GM12801 (cell line): ENCODE data around the gene WT1.

Experiments
- TF ChIP-seq, protein P1 (sequence below): IDR thresholded peaks from one replicate; pipeline ENCODE4 v1.5.1; 2011; ENCODE audit warnings: control low read depth; ENCODE audit not compliant: insufficient read length; ENCODE audit errors: extremely low read depth

Gene WT1

DNA sequence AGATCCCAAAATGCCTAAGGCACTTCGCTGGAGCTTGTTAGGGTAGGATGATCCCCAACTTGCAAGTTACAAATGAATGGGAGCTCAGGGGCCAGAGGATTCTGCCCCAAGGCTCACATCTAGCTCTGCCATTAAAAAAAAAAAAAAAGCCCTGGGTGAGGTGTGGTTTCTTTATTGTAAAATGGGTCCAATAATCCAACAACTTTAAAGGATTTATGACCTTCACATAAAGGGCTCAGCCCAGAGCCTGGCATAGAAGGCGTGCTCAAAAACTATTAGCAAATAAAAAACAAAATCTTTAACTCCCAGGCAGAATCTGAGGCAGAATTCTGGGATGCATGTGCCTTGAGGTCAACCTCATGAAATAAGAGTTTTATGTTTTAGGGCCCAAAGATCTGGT, 42.5 kb downstream of the WT1 start:
- TF ChIP-seq, protein P1, sequence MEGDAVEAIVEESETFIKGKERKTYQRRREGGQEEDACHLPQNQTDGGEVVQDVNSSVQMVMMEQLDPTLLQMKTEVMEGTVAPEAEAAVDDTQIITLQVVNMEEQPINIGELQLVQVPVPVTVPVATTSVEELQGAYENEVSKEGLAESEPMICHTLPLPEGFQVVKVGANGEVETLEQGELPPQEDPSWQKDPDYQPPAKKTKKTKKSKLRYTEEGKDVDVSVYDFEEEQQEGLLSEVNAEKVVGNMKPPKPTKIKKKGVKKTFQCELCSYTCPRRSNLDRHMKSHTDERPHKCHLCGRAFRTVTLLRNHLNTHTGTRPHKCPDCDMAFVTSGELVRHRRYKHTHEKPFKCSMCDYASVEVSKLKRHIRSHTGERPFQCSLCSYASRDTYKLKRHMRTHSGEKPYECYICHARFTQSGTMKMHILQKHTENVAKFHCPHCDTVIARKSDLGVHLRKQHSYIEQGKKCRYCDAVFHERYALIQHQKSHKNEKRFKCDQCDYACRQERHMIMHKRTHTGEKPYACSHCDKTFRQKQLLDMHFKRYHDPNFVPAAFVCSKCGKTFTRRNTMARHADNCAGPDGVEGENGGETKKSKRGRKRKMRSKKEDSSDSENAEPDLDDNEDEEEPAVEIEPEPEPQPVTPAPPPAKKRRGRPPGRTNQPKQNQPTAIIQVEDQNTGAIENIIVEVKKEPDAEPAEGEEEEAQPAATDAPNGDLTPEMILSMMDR = no peak

DNA sequence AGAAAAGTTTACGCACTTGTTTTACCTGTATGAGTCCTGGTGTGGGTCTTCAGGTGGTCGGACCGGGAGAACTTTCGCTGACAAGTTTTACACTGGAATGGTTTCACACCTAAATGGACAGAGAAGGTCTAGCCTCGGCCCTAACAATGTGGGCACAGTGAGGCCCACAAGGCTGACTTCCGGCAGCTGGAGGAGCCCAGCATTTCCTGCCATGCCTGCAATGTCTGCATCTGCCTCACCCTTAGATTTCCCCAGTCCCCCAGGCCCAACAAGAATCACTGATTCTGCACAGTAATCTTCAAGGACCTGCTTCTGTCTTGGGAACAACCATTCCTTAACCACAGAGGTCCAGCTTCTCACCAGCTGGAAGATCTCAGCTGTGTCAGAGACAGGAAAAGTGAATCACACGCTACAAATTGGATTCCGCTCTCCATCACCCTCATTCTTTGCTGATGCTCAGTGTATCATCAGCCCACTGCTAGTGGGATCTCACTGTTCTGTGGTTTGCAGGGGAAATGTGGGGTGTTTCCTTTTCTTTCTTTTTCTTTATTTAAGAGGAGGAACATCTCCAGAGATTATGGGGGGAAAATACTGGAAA, 43.3 kb downstream of the WT1 start:
- TF ChIP-seq, protein P1 = no peak

DNA sequence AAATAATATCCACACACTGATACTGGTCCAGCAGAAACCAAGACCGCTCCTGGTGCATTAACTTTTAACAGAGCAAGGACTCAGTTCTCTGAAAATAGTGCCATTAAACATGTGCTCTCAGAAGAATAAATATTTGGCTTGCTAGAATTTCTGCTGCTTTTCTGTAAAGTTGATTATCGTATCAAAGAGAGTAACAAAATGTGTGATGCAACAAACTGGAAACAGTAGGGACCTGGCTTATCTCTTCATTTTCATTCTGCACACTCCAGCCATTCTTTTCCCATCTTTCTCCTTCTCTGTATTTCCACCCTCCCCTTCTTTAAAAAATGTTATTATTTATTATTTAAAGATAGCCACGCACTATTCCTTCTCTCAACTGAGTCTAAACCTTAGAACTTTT, 43.9 kb downstream of the WT1 start:
- TF ChIP-seq, protein P1 = no peak

DNA sequence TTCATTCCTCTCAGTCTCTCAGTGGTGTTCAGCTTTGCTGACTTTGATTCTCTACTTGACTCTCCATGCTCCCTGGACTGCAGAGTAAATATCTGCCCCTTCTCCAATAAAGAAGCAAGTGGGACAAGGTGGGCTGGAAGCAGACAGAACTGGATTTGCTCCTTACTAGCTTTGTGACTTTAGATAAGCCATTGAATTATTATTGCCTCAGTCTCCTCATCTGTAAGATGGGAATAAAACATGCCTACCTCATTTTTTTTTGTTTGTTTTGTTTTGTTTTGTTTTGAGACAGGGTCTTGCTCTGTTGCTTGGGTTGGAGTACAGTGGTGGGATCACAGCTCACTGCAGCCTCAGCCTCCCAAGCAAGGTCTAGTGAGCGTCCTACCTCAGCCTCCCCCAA, 44.6 kb downstream of the WT1 start:
- TF ChIP-seq, protein P1 = no peak

DNA sequence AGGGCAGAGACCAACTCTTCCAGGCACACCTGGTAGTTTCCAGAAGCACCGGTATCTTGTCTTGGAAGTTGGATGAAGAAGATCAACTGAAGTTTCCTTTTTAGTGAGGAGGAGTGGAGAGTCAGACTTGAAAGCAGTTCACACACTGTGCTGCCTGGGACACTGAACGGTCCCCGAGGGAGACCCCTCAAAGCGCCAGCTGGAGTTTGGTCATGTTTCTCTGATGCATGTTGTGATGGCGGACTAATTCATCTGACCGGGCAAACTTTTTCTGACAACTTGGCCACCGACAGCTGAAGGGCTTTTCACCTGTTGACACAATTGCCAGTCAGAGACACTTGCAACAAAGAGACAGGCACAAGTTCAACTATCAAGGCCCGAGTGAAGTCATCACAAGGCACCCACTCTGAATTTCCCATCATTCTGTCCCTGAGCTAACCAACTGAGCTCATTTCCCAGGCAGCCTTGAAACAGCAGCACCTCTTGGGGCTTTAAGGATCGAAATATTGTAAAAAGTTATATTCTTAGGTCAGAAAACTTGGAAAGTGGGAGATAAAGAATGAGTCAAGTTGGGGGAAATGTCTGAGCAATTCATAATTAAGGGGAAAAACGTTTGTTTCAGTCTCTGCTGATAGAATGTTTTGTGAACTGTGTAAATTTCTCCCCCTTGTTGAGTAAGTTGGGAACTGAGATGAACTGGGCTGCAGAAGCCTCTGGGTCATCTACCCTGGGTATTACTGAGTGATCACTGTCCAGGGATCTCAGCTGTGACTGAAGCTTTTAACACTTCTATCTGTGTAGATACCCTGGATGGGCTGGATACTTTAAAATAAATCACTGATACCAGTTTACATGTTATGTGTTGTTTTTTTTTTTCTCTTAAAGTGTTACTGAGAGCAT, 46.2 kb downstream of the WT1 start:
- TF ChIP-seq, protein P1 = no peak

- TF ChIP-seq, protein P1 = no peak
Observed at GRCh38 chr11:32388365-32388764, 47.0 kb downstream of the WT1 start.

GRCh38 chr11:32387411-32387810, 47.9 kb downstream of the WT1 start:
- TF ChIP-seq, protein P1 = no peak
